ENCODE data around the gene AGBL4.

Gene AGBL4

GRCh38 chr1:48761411-48761810 is 1262.3 kb downstream of the AGBL4 start:
- TF ChIP-seq TEAD4 (IDR thresholded peaks at IDR 0.05), result no peak

GRCh38 chr1:48760857-48761256 is 1262.9 kb downstream of the AGBL4 start:
- TF ChIP-seq MAX (IDR thresholded peaks at IDR 0.05), result no peak
- no peak for TF ChIP-seq CREB1 (IDR thresholded peaks at IDR 0.05; ENCODE audit: low read depth)

- TF ChIP-seq CREB1 (IDR thresholded peaks at IDR 0.05; ENCODE audit: low read depth) (no peak), USF1 (IDR thresholded peaks at IDR 0.05) (no peak), EGR1 (IDR thresholded peaks at IDR 0.05) (no peak), TCF12 (IDR thresholded peaks at IDR 0.05; ENCODE audit: low read depth) (no peak), CEBPB (IDR thresholded peaks at IDR 0.05) (no peak), TEAD4 (IDR thresholded peaks at IDR 0.05) (no peak), REST (IDR thresholded peaks at IDR 0.05; ENCODE audit: low read depth) (no peak), ZBTB7A (IDR thresholded peaks at IDR 0.05; ENCODE audit: low read depth) (no peak), MAX (IDR thresholded peaks at IDR 0.05) (no peak), RAD21 (IDR thresholded peaks at IDR 0.05; ENCODE audit: low read depth) (no peak), TAF1 (IDR thresholded peaks at IDR 0.05; ENCODE audit: low read depth) (no peak), FOXM1 (IDR thresholded peaks at IDR 0.05; ENCODE audit: borderline replicate concordance, low read depth) (no peak), YY1 (IDR thresholded peaks at IDR 0.05; ENCODE audit: low read depth) (no peak), NFIC (IDR thresholded peaks at IDR 0.05) (no peak), EP300 (IDR thresholded peaks at IDR 0.05; ENCODE audit: borderline replicate concordance) (no peak)
Measured at GRCh38 chr1:48758976-48759375, 1264.8 kb downstream of the AGBL4 start.

GRCh38 chr1:48757363-48757762 is 1266.4 kb downstream of the AGBL4 start:
- no peak for TF ChIP-seq ZBTB7A (IDR thresholded peaks at IDR 0.05; ENCODE audit: low read depth)
- TF ChIP-seq USF1 (IDR thresholded peaks at IDR 0.05), result no peak
- no peak for TF ChIP-seq TEAD4 (IDR thresholded peaks at IDR 0.05)
- no peak for TF ChIP-seq FOXM1 (IDR thresholded peaks at IDR 0.05; ENCODE audit: borderline replicate concordance, low read depth)
- no peak for TF ChIP-seq EGR1 (IDR thresholded peaks at IDR 0.05)
- no peak for TF ChIP-seq YY1 (IDR thresholded peaks at IDR 0.05; ENCODE audit: low read depth)
- no peak for TF ChIP-seq CREB1 (IDR thresholded peaks at IDR 0.05; ENCODE audit: low read depth)
- TF ChIP-seq REST (IDR thresholded peaks at IDR 0.05; ENCODE audit: low read depth), result no peak

GRCh38 chr1:48756683-48757316 is 1267.0 kb downstream of the AGBL4 start:
- TF ChIP-seq TAF1 (IDR thresholded peaks at IDR 0.05; ENCODE audit: low read depth) (no peak), ZBTB7A (IDR thresholded peaks at IDR 0.05; ENCODE audit: low read depth) (no peak), REST (IDR thresholded peaks at IDR 0.05; ENCODE audit: low read depth) (no peak), CREB1 (IDR thresholded peaks at IDR 0.05; ENCODE audit: low read depth) (no peak), EP300 (IDR thresholded peaks at IDR 0.05; ENCODE audit: borderline replicate concordance) (no peak), FOXM1 (IDR thresholded peaks at IDR 0.05; ENCODE audit: borderline replicate concordance, low read depth) (no peak), MAX (IDR thresholded peaks at IDR 0.05) (no peak), EGR1 (IDR thresholded peaks at IDR 0.05) (no peak), TCF12 (IDR thresholded peaks at IDR 0.05; ENCODE audit: low read depth) (no peak)

All from Ishikawa (cell line).